ENCODE results near the gene THADA.

The THADA gene

DNA sequence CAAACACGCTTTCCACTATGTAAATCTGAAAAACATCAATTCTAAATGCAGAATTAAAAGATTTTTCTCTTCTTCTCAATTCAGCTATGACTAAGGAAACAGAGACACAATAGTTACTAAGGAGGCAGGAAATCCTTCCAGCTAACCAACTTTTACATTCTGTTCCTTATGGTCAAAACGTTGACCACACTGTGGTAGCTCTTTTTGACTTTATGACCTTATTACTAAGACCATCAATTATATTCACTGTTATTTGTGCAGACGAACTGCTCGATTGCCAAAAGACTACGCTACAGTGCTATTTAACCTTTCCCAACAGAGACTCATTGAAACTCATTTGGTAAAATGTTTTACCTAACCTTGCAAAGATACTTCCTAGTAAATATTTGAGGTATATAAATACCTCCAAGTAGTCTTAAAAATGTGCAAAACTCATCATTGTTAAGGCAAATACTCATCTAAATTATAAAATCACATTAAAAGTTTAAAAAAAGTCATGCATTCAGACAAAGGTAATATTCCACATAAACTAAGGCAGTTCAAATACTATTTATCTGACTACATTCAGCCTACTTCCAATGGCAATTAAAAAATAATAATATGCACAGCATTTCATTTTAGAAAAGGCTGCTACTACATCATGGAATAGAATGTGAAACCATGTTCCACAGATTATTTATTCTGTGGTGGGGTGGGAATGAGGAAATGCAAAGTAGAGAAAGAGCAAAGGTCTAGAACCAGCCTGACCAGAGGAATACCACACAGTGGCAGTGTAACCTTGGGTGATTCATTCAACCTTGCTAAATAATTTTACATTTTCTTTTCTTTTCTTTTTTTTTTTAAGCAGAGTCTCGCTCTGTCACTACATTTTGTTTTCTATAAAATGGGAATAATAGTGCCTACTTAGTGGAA lies 139.9 kb downstream of the THADA start:
- ATAC-seq (ENCODE audit: insufficient read depth, low read depth), result no peak
- Histone ChIP-seq H3K4me1 (ENCODE audit: insufficient read depth, low read length) (no peaks in the 10 kb centered on the region), H3K79me2 (ENCODE audit: insufficient read depth, low read length) (no peaks in the 10 kb centered on the region), H3K4me2 (ENCODE audit: insufficient read depth, low read length) (no peak overlapping the region), H2AFZ (ENCODE audit: low read depth, low read length) (no peak overlapping the region), H3K4me3 (ENCODE audit: low read depth in 1 of 2, low read length in 2 of 2) (no peak overlapping the region), H4K20me1 (ENCODE audit: insufficient read depth, low read length) (no peaks in the 10 kb centered on the region), H3K27ac (ENCODE audit: low read length) (no peak overlapping the region), H3K9ac (ENCODE audit: low read depth, low read length) (no peak overlapping the region), H3K27me3 (ENCODE audit: insufficient read depth, low read length, poor library complexity) (no peaks in the 10 kb centered on the region), H3K36me3 (ENCODE audit: insufficient read depth, low read length) (no peaks in the 10 kb centered on the region; the same call in 1 of the 2 replicates), H3K9me3 (ENCODE audit: insufficient read depth, low read length, severe bottlenecking) (no peaks in the 10 kb centered on the region)
- DNase-seq, result no peak
- TF ChIP-seq EZH2 (IDR thresholded peaks at IDR 0.05; ENCODE audit: borderline replicate concordance, low read depth, low read length, severe bottlenecking), result no peak

GRCh38 chr2:43455296-43455695 lies 140.5 kb downstream of the THADA start:
- H3K4me2 ChIP-seq (ENCODE audit: insufficient read depth, low read length), result no peak overlapping the region
- ATAC-seq (ENCODE audit: insufficient read depth, low read depth) (no peak), DNase-seq (no peak)
- no peaks in the 10 kb centered on the region for H3K27me3 ChIP-seq (ENCODE audit: insufficient read depth, low read length, poor library complexity)
- no peaks in the 10 kb centered on the region for H4K20me1 ChIP-seq (ENCODE audit: insufficient read depth, low read length)
- H3K9ac ChIP-seq (ENCODE audit: low read depth, low read length), result no peak overlapping the region
- TF ChIP-seq EZH2 (IDR thresholded peaks at IDR 0.05; ENCODE audit: borderline replicate concordance, low read depth, low read length, severe bottlenecking) (no peak), CTCF (IDR thresholded peaks at IDR 0.05; ENCODE audit: borderline replicate concordance, extremely low read depth, low read length, poor library complexity, severe bottlenecking) (no peak)
- H3K27ac ChIP-seq (ENCODE audit: low read length), result no peak overlapping the region
- H3K4me3 ChIP-seq (ENCODE audit: low read depth in 1 of 2, low read length in 2 of 2), result no peak overlapping the region
- no peaks in the 10 kb centered on the region for H3K79me2 ChIP-seq (ENCODE audit: insufficient read depth, low read length)
- no peaks in the 10 kb centered on the region for H3K9me3 ChIP-seq (ENCODE audit: insufficient read depth, low read length, severe bottlenecking)
- H3K4me1 ChIP-seq (ENCODE audit: insufficient read depth, low read length), result no peaks in the 10 kb centered on the region
- no peaks in the 10 kb centered on the region; the same call in 1 of the 2 replicates for H3K36me3 ChIP-seq (ENCODE audit: insufficient read depth, low read length)
- no peak overlapping the region for H2AFZ ChIP-seq (ENCODE audit: low read depth, low read length)

DNA sequence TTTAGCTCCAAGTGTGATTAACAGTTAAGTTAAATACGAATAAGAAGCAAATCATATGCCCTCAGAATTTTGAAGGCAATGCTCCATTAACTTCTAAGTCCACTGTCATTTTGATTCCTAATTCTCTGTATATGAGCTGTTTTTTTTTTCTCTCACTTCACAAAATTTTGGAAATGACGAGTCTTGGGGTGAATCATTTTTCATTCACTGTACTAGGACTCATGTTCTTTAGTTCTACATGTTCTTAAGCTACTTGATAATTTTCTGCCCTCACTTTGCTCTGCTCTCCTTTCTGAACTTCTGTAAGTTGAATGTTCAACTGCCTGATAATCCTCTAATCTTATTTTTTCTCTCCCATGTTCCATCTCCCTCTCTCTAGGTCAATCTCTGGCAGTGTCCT lies 141.0 kb downstream of the THADA start:
- no peak for ATAC-seq (ENCODE audit: insufficient read depth, low read depth)

More for the DNA sequence above, 141.0 kb downstream of the THADA start:
- no peak overlapping the region for H3K4me3 ChIP-seq (ENCODE audit: low read depth in 1 of 2, low read length in 2 of 2)
- TF ChIP-seq EZH2 (IDR thresholded peaks at IDR 0.05; ENCODE audit: borderline replicate concordance, low read depth, low read length, severe bottlenecking) (no peak), CTCF (IDR thresholded peaks at IDR 0.05; ENCODE audit: borderline replicate concordance, extremely low read depth, low read length, poor library complexity, severe bottlenecking) (no peak)
- no peaks in the 10 kb centered on the region for H3K4me1 ChIP-seq (ENCODE audit: insufficient read depth, low read length)
- no peak overlapping the region for H3K27ac ChIP-seq (ENCODE audit: low read length)
- no peaks in the 10 kb centered on the region for H3K9me3 ChIP-seq (ENCODE audit: insufficient read depth, low read length, severe bottlenecking)
- no peaks in the 10 kb centered on the region; the same call in 1 of the 2 replicates for H3K36me3 ChIP-seq (ENCODE audit: insufficient read depth, low read length)
- H3K27me3 ChIP-seq (ENCODE audit: insufficient read depth, low read length, poor library complexity), result no peaks in the 10 kb centered on the region
- no peak for DNase-seq
- H2AFZ ChIP-seq (ENCODE audit: low read depth, low read length), result no peak overlapping the region
- H3K79me2 ChIP-seq (ENCODE audit: insufficient read depth, low read length), result no peaks in the 10 kb centered on the region
- no peak overlapping the region for H3K9ac ChIP-seq (ENCODE audit: low read depth, low read length)
- no peak overlapping the region for H3K4me2 ChIP-seq (ENCODE audit: insufficient read depth, low read length)
- no peaks in the 10 kb centered on the region for H4K20me1 ChIP-seq (ENCODE audit: insufficient read depth, low read length)
